Right cardiac atrium (tissue), 5 donors: ENCODE data around the gene HOOK1. TPM values are rescaled to one million over a fixed set of nuclear protein-coding genes. Genes with fewer than 3 reads are reported as not detected.
"Not testable (repeated sequence)": the region's sequence is repeated elsewhere in the genome, so short reads cannot be mapped to it uniquely, and the experiment has no call there.

ENCODE experiments used
- ATAC-seq, 2 donors: fragments of 200-7000 bp; cut with Tn5 transposase; one replicate each; pipeline versions ENCODE4 v1.8.0 to v1.9.1; 2020; ENCODE audit warnings: moderate library complexity in 2 of 2, mild to moderate bottlenecking in 1 of 2
- DNase-seq, 3 donors: peaks; one replicate each; pipeline ENCODE4 v3.0.0-alpha.2; 2020
- H3K27ac ChIP-seq: one replicate; pipeline ENCODE4 v1.5.1; 2013; ENCODE audit warnings: mild to moderate bottlenecking, low read length, control low read depth, moderate library complexity
- H3K27me3 ChIP-seq: one replicate; pipeline ENCODE4 v1.6.1; 2013; ENCODE audit not compliant: control insufficient read depth, insufficient read depth
- H3K4me1 ChIP-seq: one replicate; pipeline ENCODE4 v1.6.1; 2013; ENCODE audit warnings: low read length; ENCODE audit not compliant: control insufficient read depth, insufficient read depth
- H3K4me3 ChIP-seq: one replicate; pipeline ENCODE4 v1.5.1; 2013; ENCODE audit warnings: low read length, control low read depth
- H3K9me3 ChIP-seq: one replicate; pipeline ENCODE4 v1.6.1; 2013; ENCODE audit warnings: low read length; ENCODE audit not compliant: control insufficient read depth
- WGBS: extraction: QIAGEN DNeasy Blood & Tissue Kit; methylation state at CpG from one replicate; pipeline ENCODE4 v1.1.7; 2013; 5-methylcytosine and 5-hydroxymethylcytosine counted together
- intact Hi-C, 4 donors: fragments of 100-400 bp; cut with DNase I; formaldehyde crosslinking; loops; one replicate each; pipeline versions ENCODE4 v1.11.0 to v1.14.0; 2022 to 2023
- polyA plus RNA-seq: library from polyadenylated mRNA; stranded (reverse); fragments of 200-250 nt; gene quantifications from one replicate; pipeline ENCODE4 v1.2.3, GENCODE V29; 2013
- total RNA-seq, 4 donors: library from RNA; stranded (reverse); fragmentation: NEBNext Ultra II Directional; extraction: Animal tissue kit (Norgen Biotek cat#: 25700); gene quantifications; one replicate each; pipeline ENCODE4 v1.2.1, GENCODE V29; 2021
- donor health status: healthy with polysubstance abuse.
- donor health status: DM: no; HTN: yes; CAD: no.
- donor health status: DM: no; HTN: no; CAD: no.
- donor health status: DM: no; HTN: yes; CAD: no; lungs with severe emphysema.
- donor health status: DM: yes; HTN: yes; CAD: no.

HOOK1 gene
- total and polyA plus RNA-seq, 5 donors = 3.9 to 12.0 (median 9.6) TPM

GRCh38 chr1:59917785-59918180 is 103.0 kb downstream of the HOOK1 start:
- no peak for DNase-seq
- no peak overlapping the region for H3K4me3 ChIP-seq
- WGBS = 96% methylated on average over 2 of the region's 2 CpGs
- no peaks in the 10 kb centered on the region for H3K27me3 ChIP-seq
- intact Hi-C loops = no loop called here
- H3K9me3 ChIP-seq = no peaks in the 10 kb centered on the region
- H3K27ac ChIP-seq = peak overlapping the region; percentile 56
- ATAC-seq = no peak
- peaks cover 6% of the 10 kb centered on the region for H3K4me1 ChIP-seq

DNA sequence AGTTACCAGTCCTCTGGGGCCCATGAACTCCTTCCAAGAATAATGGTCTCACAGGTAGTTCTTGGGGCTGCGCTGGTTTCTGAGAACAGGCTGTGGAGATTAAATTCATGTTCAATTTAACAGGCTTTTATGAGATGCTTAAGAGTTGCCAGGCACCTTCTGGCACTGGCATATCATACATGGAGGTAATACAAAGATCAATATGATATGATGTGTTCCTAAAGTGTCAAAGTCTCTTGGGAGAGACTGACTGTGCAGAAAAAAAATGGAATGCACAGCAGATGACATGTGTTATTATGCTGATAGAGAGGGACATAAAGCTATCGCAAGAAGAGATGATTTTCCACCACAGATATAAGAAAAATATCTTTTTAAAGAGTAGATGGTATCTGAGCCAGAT is 105.0 kb downstream of the HOOK1 start:
- intact Hi-C loops = no loop called here
- 64% methylated on average over 2 of the region's 2 CpGs for WGBS
- no peak for DNase-seq
- ATAC-seq = no peak
- Histone ChIP-seq H3K4me3 (no peak overlapping the region), H3K4me1 (peaks cover 6% of the 10 kb centered on the region), H3K27ac (peak overlapping the region; percentile 78), H3K27me3 (no peaks in the 10 kb centered on the region), H3K9me3 (no peaks in the 10 kb centered on the region)

DNA sequence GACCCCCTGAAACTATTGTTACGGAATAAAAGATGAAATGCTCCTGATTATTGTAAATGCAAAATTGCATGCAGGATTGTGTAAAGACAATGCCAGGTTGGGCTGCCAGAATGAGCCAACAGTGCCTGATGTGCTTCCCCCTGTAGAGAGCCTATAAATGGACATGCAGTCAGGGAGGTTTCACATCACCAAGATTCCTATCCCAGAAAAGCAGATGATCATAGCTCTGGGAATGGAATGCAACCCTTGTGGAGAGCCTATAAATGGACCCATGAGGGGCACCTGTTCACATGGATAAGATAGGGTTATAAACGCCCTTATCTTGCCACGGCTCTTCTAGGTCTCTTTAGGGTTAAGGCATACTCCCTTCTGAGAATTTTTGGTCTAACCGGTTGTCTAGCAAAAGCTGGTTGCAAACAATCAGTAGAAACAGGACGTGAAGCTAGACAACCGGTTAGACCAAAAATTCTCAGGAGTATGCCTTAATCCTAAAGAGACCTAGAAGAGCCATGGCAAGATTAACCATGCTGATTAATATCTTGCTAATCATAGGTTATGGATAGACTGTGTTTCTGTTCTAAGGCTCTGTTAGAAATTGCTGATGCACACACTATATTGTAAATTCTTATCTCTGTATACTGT is 106.6 kb downstream of the HOOK1 start:
- intact Hi-C loops, DNase-seq, H3K4me1 ChIP-seq, H3K27me3 ChIP-seq, H3K4me3 ChIP-seq, H3K9me3 ChIP-seq, ATAC-seq: not testable (repeated sequence)
- WGBS = 56% methylated on average over 6 of the region's 6 CpGs
- H3K27ac ChIP-seq = peak overlapping the region; percentile 52

- Histone ChIP-seq H3K27ac (no peak overlapping the region), H3K9me3 (no peaks in the 10 kb centered on the region), H3K27me3 (no peaks in the 10 kb centered on the region), H3K4me1 (peaks cover 1% of the 10 kb centered on the region), H3K4me3 (no peak overlapping the region)
- no peak for DNase-seq
- intact Hi-C loops = no loop called here
- ATAC-seq = no peak
Observed at GRCh38 chr1:59924653-59925052, 109.9 kb downstream of the HOOK1 start.

Other genes with a start within 250 kb of the HOOK1 start
- 100 to 1,000 TPM in 1 of 4 donors, 10 to 100 TPM in 3; 50.5 to 112 (median 63.4) TPM for gene CYP2J2, start 111.8 kb downstream of the HOOK1 start, total RNA-seq
- gene CYP2J2, start 111.8 kb downstream of the HOOK1 start, polyA plus RNA-seq = 75.3 TPM